Stimulated activated CD4-positive, alpha-beta T cell treated with anti-CD3 and anti-CD28 coated beads, Interleukin-2, amount 100 ng/mL, for 4 hours (primary cell): Measurements from ENCODE around the gene SOX10.

Source experiments
- DNase-seq: peaks from one replicate; pipeline ENCODE4 v3.0.0-alpha.2; 2020; ENCODE audit warnings: low read depth

SOX10 gene

DNA sequence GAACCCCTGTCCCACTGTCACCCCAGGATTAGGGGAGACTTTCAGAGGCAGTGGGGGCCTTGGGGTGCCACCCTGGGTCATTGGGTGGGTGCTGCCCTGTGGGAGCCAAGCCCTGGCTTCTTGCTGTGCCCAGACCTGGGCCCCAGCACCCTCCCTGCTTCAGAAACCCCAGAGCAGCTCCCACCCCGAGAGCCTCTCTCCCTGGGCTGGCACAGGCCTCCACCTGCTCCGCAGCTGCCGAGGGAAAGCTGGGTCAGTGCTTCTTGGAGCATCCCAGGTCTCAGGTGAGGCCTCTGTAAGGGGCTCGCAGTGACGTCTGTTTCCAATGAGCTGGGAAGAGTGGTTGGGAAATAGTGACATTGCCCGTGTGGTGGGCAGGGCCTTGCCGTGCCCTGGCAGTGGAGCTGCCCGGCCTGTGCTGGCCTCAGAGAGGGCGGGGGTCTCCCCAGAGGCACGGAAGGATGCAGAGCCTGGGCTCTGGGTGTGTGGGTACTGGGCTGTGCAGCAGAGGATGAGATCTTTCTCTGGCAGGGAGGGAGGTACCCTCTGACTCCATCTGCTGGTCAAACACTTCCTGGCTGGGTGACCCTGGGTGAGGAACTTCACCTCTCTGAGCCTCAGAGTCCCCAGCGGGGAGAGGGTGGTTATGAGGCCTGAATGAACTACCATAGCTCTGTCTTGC lies 53.9 kb downstream of the SOX10 start:
- DNase-seq: no peak

- DNase-seq: no peak
Observed at GRCh38 chr22:37929390-37929789, 55.0 kb downstream of the SOX10 start.

- DNase-seq: no peak
Observed at GRCh38 chr22:37927637-37927936, 56.8 kb downstream of the SOX10 start.

DNA sequence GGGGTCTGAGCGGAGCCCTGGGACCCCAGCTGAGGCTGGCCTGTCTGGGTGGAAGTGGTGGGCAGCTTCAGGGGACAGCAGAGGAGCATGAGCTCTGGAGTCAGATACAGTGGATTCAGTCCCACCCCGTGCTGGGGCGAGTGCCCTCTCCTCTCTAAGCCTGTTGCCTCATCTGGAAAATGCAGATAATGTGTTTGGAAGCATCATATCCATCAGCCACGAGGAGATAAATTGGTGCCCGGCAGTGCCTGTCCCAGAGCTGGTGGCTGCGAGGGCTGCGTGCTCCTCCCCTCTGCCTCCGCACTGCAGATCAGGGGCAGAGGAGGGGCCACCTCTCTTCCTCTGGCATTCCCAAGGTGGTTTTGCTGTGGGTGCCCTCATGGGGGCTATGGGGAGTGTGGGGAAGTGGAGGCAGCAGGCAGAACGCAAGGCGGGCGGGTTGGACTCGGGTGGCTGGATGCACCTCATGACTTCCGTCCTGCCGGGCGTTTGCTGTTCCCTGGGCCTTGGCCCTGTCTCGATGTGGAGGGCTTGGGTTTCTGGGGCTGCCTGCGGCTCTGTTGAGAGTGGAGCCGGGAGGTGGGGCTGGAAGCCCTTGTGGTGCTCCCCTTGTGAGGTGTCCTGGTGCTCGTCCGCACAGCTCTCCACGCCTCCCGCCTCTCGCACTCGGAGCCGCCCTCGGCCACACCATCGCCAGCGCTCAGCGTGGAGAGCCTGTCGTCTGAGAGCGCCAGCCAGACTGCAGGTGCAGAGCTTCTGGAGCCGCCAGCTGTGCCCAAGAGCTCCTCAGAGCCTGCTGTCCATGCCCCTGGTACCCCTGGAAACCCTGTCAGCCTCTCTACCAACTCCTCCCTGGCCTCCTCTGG lies 57.4 kb downstream of the SOX10 start:
- DNase-seq: no peak

GRCh38 chr22:37926358-37926757 lies 58.0 kb downstream of the SOX10 start:
- DNase-seq: no peak

DNA sequence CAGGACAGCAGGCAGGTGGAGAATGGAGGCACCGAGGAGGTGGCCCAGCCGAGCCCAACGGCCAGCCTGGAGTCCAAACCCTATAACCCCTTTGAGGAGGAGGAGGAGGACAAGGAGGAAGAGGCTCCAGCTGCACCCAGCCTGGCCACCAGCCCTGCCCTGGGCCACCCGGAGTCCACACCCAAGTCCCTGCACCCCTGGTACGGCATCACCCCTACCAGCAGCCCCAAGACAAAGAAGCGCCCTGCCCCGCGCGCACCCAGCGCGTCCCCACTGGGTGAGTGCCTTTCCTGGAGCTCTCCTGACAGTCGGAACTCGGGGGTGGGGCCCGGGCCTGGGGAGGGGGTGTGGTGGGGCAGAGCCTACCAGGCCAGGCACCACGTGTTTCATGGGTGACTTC lies 58.6 kb downstream of the SOX10 start:
- DNase-seq: no peak

- DNase-seq: no peak
Observed at GRCh38 chr22:37925330-37925729, 59.0 kb downstream of the SOX10 start.

DNA sequence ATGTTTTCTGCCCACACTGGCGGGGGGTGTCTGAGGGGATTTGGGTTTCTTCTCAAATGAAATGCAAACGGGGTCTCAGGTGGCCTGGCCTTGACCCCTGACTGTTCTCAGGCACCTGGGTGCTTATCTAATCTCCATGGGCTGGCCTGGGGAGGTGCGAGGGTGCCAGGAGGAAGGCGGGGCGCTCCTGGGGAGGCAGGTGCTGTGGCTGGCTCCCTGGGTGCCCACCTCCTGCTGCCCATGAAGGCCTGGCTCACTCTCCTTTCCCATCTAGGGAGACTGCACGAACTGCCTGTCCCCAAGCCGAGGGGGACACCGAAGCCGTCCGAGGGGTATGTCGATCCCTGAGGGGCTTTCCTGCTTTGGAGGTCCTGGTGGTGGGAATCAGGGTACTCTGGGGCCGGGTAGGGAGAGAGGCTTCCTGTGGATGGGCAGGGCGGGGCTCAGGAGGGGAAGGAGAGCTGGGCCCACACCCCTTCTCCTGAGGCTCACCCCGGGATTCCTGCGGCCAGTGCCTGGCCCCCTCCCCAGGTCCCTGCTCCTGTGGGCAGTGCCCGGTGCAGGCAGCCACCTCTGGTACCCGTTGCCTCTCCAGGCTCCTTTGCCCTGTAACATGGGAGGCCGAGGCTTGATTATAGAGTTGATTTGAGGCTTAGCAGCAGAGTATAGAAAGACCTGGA lies 59.8 kb downstream of the SOX10 start:
- no peak for DNase-seq

GRCh38 chr22:37923927-37924326 lies 60.4 kb downstream of the SOX10 start:
- DNase-seq: no peak
